RWPE2 (cell line): Measurements from ENCODE around the gene HLA-DMB.
A peak's percentile ranks its signal among the peaks of the same experiment; 100 is the strongest.

Experiments used
- ATAC-seq: fragments of 200-7000 bp; cut with Tn5 transposase; 3 replicates; pipeline ENCODE4 v1.9.1; 2021; ENCODE audit warnings: low read depth
- DNase-seq: peaks from one replicate; pipeline ENCODE4 v3.0.0-alpha.2; 2020; ENCODE audit warnings: low spot score
- H3K27ac ChIP-seq: fragments of 450-650 bp; 2 replicates; pipeline ENCODE4 v1.5.1; 2017; ENCODE audit warnings: mild to moderate bottlenecking; ENCODE audit not compliant: poor library complexity, severe bottlenecking
- H3K27me3 ChIP-seq: fragments of 250-450 bp; sonication (Bioruptor Pico); 2 replicates; pipeline ENCODE4 v1.5.1; 2021; ENCODE audit warnings: mild to moderate bottlenecking, moderate library complexity; ENCODE audit not compliant: insufficient read depth, poor library complexity, severe bottlenecking
- H3K36me3 ChIP-seq: fragments of 250-450 bp; sonication (Bioruptor Pico); 2 replicates; pipeline ENCODE4 v1.5.1; 2020; ENCODE audit warnings: low read depth, mild to moderate bottlenecking, moderate library complexity
- H3K4me1 ChIP-seq: fragments of 250-450 bp; sonication (Bioruptor Pico); 2 replicates; pipeline ENCODE4 v1.5.1; 2021; ENCODE audit warnings: mild to moderate bottlenecking, moderate library complexity; ENCODE audit not compliant: insufficient read depth, poor library complexity, severe bottlenecking
- H3K4me3 ChIP-seq: fragments of 250-450 bp; sonication (Bioruptor Pico); 2 replicates; pipeline ENCODE4 v1.5.1; 2021; ENCODE audit warnings: mild to moderate bottlenecking, moderate library complexity; ENCODE audit not compliant: severe bottlenecking
- H3K9me3 ChIP-seq: fragments of 250-450 bp; sonication (Bioruptor Pico); 2 replicates; pipeline ENCODE4 v1.5.1; 2021; ENCODE audit warnings: mild to moderate bottlenecking, moderate library complexity; ENCODE audit not compliant: severe bottlenecking
- TF ChIP-seq, protein P1 (sequence below): fragments of 450-650 bp; IDR thresholded peaks from one replicate; pipeline ENCODE4 v1.5.1; 2017; ENCODE audit warnings: mild to moderate bottlenecking, moderate library complexity; ENCODE audit not compliant: poor library complexity, severe bottlenecking

Gene HLA-DMB

DNA sequence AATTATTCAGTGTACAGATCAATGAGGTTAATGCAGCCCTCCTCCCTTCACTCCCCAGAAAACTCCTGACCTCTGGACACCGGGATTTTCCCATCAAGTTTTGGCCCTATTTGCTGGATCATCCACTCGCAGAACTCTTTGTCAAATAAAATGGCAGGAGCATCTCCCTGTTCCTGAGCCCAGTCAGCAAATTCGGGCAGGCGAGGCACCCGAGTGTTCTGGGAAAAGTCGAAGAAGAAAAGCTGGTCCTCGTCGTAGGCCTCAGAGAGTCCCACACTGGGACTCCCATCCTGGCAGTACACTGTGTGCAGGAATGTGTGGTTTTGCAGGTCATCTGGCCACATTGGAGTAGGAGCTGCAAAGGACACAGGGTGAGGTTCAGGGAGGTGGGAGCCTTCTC lies 9.6 kb upstream of the HLA-DMB start:
- Histone ChIP-seq H3K9me3 (no peaks in the 10 kb centered on the region), H3K27ac (no peak overlapping the region), H3K36me3 (no peaks in the 10 kb centered on the region), H3K4me3 (no peak overlapping the region), H3K4me1 (no peaks in the 10 kb centered on the region), H3K27me3 (no peaks in the 10 kb centered on the region)
- no peak for DNase-seq
- TF ChIP-seq, protein P1, sequence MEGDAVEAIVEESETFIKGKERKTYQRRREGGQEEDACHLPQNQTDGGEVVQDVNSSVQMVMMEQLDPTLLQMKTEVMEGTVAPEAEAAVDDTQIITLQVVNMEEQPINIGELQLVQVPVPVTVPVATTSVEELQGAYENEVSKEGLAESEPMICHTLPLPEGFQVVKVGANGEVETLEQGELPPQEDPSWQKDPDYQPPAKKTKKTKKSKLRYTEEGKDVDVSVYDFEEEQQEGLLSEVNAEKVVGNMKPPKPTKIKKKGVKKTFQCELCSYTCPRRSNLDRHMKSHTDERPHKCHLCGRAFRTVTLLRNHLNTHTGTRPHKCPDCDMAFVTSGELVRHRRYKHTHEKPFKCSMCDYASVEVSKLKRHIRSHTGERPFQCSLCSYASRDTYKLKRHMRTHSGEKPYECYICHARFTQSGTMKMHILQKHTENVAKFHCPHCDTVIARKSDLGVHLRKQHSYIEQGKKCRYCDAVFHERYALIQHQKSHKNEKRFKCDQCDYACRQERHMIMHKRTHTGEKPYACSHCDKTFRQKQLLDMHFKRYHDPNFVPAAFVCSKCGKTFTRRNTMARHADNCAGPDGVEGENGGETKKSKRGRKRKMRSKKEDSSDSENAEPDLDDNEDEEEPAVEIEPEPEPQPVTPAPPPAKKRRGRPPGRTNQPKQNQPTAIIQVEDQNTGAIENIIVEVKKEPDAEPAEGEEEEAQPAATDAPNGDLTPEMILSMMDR = no peak
- ATAC-seq = no peak

GRCh38 chr6:32950010-32950409 lies 9.2 kb upstream of the HLA-DMB start:
- DNase-seq (no peak), ATAC-seq (no peak)
- no peak overlapping the region for H3K27ac ChIP-seq
- no peak overlapping the region for H3K4me3 ChIP-seq
- no peaks in the 10 kb centered on the region for H3K4me1 ChIP-seq
- TF ChIP-seq, protein P1 = no peak
- no peaks in the 10 kb centered on the region for H3K36me3 ChIP-seq
- H3K9me3 ChIP-seq = no peaks in the 10 kb centered on the region
- no peaks in the 10 kb centered on the region for H3K27me3 ChIP-seq

GRCh38 chr6:32949113-32949512 lies 8.3 kb upstream of the HLA-DMB start:
- no peaks in the 10 kb centered on the region for H3K27me3 ChIP-seq
- ATAC-seq (no peak), DNase-seq (no peak)
- TF ChIP-seq, protein P1 = no peak
- no peaks in the 10 kb centered on the region for H3K36me3 ChIP-seq
- H3K27ac ChIP-seq = no peak overlapping the region
- no peak overlapping the region for H3K4me3 ChIP-seq
- H3K4me1 ChIP-seq = no peaks in the 10 kb centered on the region
- H3K9me3 ChIP-seq = no peaks in the 10 kb centered on the region

DNA sequence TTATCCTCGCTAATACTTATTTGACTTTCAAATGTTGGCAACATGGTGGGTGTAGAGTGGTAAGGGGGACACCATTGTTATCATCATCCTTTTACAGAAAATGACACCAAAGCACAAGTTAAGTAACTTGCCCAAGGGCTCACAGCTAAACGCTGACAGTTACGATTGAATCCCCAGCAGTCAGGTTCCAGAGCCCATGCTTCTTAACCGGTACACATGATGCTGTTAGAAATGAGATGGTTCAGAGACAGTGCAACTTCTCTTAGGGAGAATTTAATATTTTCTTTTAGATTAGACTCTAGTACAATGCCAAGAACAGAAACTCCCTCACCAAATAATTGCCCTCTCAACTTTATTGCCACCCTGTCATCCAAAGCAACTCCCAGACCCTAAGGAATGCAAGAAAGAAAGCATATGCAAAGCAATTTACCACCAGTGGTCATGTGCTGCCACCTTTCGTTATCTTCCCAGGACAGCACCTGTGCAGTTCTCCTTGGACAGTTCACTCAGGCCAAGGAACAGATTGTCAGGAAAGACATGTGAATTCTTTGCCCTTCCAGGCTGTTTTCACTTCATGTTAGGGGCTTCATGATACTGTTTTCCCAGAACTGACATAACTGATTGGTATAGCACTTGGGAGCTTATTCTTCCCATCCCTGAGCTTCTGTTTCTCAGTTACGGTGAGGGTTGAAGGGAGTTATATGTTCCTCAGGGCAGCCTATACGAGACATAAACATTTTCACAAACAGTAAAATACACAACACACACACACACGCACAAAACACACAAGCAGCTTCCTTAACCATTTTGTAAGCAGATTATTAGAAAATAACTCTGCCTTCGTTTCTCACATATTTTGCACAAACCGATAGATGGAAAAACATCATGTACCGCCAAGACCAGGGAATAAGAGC lies 7.0 kb upstream of the HLA-DMB start:
- Histone ChIP-seq H3K27me3 (no peaks in the 10 kb centered on the region), H3K9me3 (no peaks in the 10 kb centered on the region), H3K36me3 (no peaks in the 10 kb centered on the region), H3K4me1 (no peaks in the 10 kb centered on the region), H3K27ac (no peak overlapping the region), H3K4me3 (no peak overlapping the region)
- no peak for DNase-seq
- ATAC-seq = peak; percentile 88
- TF ChIP-seq, protein P1 = peak; percentile 76

GRCh38 chr6:32946893-32947292 lies 6.1 kb upstream of the HLA-DMB start:
- H3K27me3 ChIP-seq = no peaks in the 10 kb centered on the region
- no peaks in the 10 kb centered on the region for H3K36me3 ChIP-seq
- ATAC-seq (no peak), DNase-seq (no peak)
- no peak overlapping the region for H3K4me3 ChIP-seq
- no peak overlapping the region for H3K27ac ChIP-seq
- H3K4me1 ChIP-seq = no peaks in the 10 kb centered on the region
- H3K9me3 ChIP-seq = no peaks in the 10 kb centered on the region
- TF ChIP-seq, protein P1 = no peak
